HG03064 (cell line): ENCODE measurements around the gene IFT122.
A peak's percentile ranks its signal among the peaks of the same experiment; 100 is the strongest.

Source experiments
- ATAC-seq: cut with Tn5 transposase; IDR thresholded peaks from one replicate; pipeline ENCODE4 v1.9.1; 2021; ENCODE audit warnings: low read depth; ENCODE audit not compliant: unreplicated experiment

Gene IFT122

DNA sequence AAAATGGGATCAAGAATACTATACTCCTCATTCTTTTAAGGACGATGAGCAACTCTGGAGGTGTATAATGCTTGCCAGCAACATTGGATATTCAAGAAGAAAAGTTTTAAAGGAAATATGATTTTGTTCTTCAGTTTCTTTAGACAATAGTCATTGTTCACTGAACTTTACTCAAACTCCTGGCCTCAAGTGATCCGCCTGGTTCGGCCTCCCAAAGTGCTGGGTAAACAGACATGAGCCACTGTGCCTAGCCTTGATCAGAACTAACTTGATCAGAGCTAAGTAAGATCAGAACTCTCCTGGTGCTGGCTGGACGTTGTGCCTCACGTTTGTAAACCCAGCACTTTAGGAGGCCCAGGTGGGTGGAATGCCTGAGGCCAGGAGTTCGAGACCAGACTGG is 24.2 kb upstream of the IFT122 start:
- no peak for ATAC-seq

- ATAC-seq: no peak
Measured at GRCh38 chr3:129416415-129416814, 23.6 kb upstream of the IFT122 start.

GRCh38 chr3:129417326-129417725 is 22.7 kb upstream of the IFT122 start:
- ATAC-seq: no peak

DNA sequence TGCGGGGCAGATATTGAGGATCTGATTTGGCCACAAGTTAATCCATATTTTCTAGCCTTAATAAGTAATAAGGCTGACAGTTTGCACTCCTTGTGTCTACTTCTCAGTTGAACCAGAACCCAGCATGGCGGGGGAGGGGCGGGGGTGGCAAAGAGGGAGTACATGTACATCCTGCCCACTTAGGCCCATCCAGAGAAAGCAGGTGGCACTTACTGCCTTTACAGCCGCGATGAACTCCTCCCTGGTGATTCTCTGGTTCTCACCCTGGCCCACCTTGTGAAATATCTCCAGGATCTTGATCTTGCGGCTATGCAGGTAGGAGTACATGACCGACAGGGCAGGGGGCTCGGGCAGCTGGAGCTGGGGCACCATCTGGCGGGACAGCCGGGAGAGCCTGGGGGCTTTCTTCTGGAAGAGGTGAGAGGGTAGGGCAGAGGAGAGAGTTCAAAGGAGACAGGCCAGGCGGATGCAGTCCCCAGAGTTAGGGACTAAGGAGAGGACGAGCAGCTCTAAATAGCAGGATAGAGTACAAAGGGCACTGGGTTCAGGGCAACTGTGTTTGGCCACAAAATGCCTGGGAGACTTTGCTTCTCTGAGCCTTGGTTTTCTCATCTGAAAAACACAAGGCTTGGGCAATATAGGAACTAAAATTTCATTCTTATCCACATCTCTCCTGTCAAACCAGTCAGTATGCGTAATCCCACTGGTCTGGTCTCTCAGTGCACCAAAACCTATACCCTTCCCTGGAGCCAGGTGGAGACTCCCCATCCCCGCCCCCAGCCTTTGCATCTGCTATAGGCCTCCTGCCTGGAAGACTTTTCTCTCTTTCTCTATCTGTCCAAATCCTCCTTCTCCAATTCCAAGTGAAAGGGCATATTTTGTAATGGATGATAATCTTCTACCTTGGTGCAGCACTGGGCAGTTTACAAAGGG is 21.7 kb upstream of the IFT122 start:
- ATAC-seq: no peak

- ATAC-seq: no peak
Measured at GRCh38 chr3:129419476-129419875, 20.5 kb upstream of the IFT122 start.

DNA sequence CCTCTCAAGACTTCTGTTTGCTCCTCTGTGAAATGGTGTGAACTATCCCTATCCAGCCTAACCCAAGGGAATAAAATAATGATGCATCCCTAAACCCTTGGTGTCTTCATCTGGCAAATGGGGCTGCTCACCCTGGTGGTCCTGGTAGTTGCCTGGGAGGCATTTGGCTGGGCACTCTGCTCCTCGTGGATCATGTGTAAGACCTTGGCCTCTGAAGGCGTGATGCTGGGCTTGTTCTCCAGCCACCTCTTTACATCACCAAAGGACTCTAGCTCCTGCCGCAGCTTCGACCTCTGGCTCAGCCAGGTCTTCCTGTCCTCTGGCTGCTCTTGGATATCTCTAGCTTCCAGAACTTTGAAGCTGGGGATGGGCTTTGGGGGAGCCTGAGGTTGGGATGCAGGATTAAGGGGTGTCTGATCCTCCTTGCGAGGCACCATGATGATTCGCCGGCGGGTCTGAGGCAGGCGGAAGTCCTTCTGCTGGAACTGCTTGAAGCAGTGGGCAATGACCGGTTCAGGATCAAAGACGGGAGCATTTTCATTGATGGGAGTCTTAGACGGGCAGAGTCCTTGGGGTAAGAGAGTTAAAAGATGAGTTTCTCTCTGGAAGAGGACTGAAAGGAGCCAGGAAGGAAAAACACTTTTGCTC is 18.7 kb upstream of the IFT122 start:
- ATAC-seq: no peak

GRCh38 chr3:129421988-129422745 is 17.9 kb upstream of the IFT122 start:
- ATAC-seq: no peak

DNA sequence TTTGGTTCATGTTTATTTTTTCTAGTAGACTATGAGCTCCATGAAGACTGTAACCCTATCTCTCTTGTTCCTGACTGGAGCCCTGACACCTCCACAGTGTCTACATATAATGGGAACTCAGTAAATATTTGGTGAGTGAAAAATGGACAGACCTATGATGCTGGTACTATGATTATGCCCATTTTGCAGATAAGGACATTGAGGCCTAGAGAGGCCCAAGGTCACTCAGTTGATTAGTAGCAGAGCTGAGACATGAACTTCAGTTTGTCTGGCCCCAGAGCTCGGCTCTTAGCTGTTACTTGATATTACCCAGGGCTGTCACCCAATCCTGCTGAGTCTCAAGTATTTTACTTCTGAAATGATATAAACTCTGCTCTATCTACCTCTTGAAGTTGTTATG is 17.1 kb upstream of the IFT122 start:
- no peak for ATAC-seq

GRCh38 chr3:129424185-129424841 is 15.7 kb upstream of the IFT122 start:
- ATAC-seq: no peak

GRCh38 chr3:129425213-129425612 is 14.8 kb upstream of the IFT122 start:
- ATAC-seq: no peak

GRCh38 chr3:129425619-129426018 is 14.4 kb upstream of the IFT122 start:
- no peak for ATAC-seq

DNA sequence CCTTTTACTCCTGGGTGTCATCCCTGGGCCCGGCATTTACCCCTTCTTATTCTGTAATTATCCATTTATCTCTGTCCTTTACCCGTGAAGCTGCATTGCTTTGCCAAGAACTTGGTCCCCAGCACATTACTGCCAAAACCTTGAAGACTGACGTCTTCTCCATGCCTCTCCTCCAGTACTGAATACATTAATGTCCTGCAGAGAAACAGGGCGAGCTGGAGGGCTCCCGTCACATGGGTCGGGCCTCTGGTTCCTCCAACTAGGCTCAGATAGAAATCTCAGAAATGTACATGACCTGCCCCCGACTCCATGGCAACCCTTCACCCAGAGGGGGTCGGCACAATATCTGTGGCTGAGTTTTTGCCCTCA is 12.0 kb upstream of the IFT122 start:
- ATAC-seq: no peak

DNA sequence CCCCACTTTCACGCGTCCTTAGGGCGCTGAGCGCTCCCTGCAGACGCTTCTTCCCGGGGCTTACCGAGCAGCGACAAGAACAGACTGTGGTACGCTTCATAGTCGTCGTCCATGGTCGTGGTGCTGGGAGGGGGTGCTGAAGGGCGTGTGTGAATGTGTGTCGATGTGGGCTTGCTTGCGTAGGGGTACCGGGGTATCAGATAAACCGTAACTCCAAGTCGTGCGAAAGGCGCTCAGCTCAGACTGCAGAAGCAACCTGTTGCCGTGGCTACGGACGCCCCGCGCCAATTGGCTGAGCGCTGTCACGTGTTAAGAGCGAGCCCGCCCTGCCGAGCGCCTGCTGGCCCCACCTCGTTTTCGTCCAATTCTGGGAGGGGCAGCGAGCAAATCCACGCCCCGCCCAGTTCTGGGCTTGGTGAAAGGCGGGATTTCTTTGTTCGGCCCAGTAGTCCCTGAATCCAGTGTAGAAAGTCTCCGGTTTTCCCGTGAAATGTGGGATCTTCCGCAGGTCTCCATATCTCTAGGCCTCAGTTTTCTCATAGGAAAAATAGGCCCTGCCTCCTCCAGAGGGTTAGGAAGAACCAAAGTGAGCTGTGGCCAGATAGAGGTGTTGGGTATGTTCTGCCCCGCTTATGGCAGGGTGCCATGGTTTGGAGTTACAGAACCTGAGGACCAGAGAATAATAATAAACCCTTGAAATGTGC is 11.5 kb upstream of the IFT122 start, which contains the start of gene EFCAB12:
Gene EFCAB12 (minus strand): TSS at position 261 of the 704 bp plus-strand sequence. CDS start 148 bp downstream, at position 113.
- peak; percentile 74 for ATAC-seq

DNA sequence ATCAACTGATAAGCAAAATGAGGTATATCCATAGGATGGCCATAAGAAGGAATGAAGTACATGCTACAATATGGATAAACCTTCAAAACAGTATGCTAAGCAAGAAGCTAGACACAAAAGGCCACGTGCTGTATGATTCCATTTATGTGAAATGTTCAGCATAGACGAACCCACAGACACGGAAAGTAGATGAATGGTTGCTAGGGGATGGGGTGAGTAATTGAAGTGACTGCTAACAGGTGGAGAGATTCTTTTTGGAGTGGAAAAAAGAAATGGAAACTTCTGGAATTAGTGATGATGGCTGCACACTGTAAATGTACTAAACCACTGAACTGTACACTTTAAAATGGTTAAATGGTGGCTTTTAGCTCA is 11.0 kb upstream of the IFT122 start:
- ATAC-seq: no peak

- no peak for ATAC-seq
Measured at GRCh38 chr3:129429602-129430001, 10.4 kb upstream of the IFT122 start.

- ATAC-seq: no peak
Measured at GRCh38 chr3:129432036-129432435, 8.0 kb upstream of the IFT122 start.

DNA sequence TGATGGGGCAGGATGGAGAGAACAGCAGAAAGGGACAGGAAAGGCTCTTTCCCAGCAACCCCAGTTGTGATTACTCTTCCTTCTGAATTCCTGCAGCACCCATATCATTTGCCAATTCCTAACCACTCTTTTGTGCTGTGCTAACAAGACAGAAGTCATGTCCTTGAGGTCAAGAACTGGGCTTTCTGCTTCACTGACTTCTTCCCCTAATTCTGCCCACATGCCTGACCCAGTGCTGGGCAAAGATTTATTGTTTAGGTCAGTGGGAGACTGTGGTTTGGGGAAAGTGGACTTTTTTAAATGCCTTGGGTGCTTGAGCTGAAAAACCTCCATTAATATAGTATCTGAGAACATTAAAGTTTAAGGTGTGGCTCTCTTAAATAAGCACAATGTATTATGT is 7.4 kb upstream of the IFT122 start:
- no peak for ATAC-seq

DNA sequence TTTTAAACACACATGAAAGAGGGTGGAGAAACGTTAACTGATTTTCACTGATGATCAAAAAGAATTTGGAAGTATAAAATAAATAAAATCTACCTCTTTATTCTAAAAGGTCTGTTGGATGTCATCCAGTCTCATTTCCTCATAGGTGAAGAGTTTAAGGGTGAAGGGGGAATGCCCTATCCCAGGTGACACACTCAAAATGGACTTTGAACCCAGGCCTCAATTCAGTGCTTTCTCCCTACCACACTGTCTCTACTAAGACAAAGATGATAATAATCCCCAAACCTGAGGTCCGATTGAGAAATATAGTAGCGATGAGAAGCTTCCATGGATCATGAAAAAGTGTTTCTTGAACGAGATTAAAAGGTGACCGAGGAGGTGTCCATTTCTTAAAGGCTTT is 6.5 kb upstream of the IFT122 start:
- no peak for ATAC-seq

GRCh38 chr3:129434140-129434539 is 5.9 kb upstream of the IFT122 start:
- no peak for ATAC-seq

GRCh38 chr3:129435367-129435766 is 4.7 kb upstream of the IFT122 start:
- no peak for ATAC-seq
